Nephron (organoid): ENCODE measurements around the gene AMMECR1.

Experiments
- H3K27ac Mint-ChIP-seq, 3 experiments: 2 replicates each; pipeline ENCODE4 v1.8.0; 2020; ENCODE audit warnings: mixed read lengths in 3 of 3, mild to moderate bottlenecking in 2 of 3, moderate library complexity in 1 of 3
- H3K27me3 Mint-ChIP-seq: 2 replicates; pipeline ENCODE4 v1.8.0; 2021; ENCODE audit warnings: low read depth, mild to moderate bottlenecking, moderate library complexity, mixed read lengths
- H3K36me3 Mint-ChIP-seq: 2 replicates; pipeline ENCODE4 v1.8.0; 2020; ENCODE audit warnings: low read depth, mixed read lengths
- H3K4me1 Mint-ChIP-seq: 2 replicates; pipeline ENCODE4 v1.8.0; 2020; ENCODE audit warnings: mixed read lengths
- H3K4me3 Mint-ChIP-seq, 3 experiments: 2 replicates each; pipeline ENCODE4 v1.8.0; 2020; ENCODE audit warnings: mild to moderate bottlenecking in 3 of 3, mixed read lengths in 3 of 3, moderate library complexity in 2 of 3
- H3K9me3 Mint-ChIP-seq: 2 replicates; pipeline ENCODE4 v1.8.0; 2020; ENCODE audit warnings: mixed read lengths
- TF ChIP-seq, protein P1 (sequence below), 3 experiments: fragments of 200-600 bp; sonication (generic); IDR thresholded peaks; one replicate each; pipeline ENCODE4 v1.5.0; 2021; ENCODE audit warnings: antibody characterized with exemption in 3 of 3; ENCODE audit not compliant: unreplicated experiment in 3 of 3

The AMMECR1 gene

GRCh38 chrX:110310000-110310790, 7.7 kb downstream of the AMMECR1 start:
- TF ChIP-seq, protein P1, sequence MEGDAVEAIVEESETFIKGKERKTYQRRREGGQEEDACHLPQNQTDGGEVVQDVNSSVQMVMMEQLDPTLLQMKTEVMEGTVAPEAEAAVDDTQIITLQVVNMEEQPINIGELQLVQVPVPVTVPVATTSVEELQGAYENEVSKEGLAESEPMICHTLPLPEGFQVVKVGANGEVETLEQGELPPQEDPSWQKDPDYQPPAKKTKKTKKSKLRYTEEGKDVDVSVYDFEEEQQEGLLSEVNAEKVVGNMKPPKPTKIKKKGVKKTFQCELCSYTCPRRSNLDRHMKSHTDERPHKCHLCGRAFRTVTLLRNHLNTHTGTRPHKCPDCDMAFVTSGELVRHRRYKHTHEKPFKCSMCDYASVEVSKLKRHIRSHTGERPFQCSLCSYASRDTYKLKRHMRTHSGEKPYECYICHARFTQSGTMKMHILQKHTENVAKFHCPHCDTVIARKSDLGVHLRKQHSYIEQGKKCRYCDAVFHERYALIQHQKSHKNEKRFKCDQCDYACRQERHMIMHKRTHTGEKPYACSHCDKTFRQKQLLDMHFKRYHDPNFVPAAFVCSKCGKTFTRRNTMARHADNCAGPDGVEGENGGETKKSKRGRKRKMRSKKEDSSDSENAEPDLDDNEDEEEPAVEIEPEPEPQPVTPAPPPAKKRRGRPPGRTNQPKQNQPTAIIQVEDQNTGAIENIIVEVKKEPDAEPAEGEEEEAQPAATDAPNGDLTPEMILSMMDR (IDR thresholded peaks at IDR 0.05; ENCODE audit: unreplicated experiment in 3 of 3): no peak
- peaks cover 56% of the 10 kb centered on the region for H3K4me1 Mint-ChIP-seq
- peak overlapping the region; percentile 16 to 50 (median 28) for H3K4me3 Mint-ChIP-seq
- no peaks in the 10 kb centered on the region for H3K9me3 Mint-ChIP-seq
- no peaks in the 10 kb centered on the region for H3K27me3 Mint-ChIP-seq
- peak overlapping the region; percentile 83 to 98 (median 87) for H3K27ac Mint-ChIP-seq
- no peaks in the 10 kb centered on the region for H3K36me3 Mint-ChIP-seq

GRCh38 chrX:110308220-110308619, 9.7 kb downstream of the AMMECR1 start:
- TF ChIP-seq, protein P1 (IDR thresholded peaks at IDR 0.05; ENCODE audit: unreplicated experiment in 3 of 3): no peak
- no peaks in the 10 kb centered on the region for H3K27me3 Mint-ChIP-seq
- peak overlapping the region in 1 of 3 experiments; percentile 57 for H3K27ac Mint-ChIP-seq
- no peak overlapping the region for H3K4me3 Mint-ChIP-seq
- H3K36me3 Mint-ChIP-seq: peaks cover 3% of the 10 kb centered on the region
- peaks cover 44% of the 10 kb centered on the region for H3K4me1 Mint-ChIP-seq
- no peaks in the 10 kb centered on the region for H3K9me3 Mint-ChIP-seq

- peaks cover 4% of the 10 kb centered on the region for H3K9me3 Mint-ChIP-seq
- H3K4me1 Mint-ChIP-seq: peaks cover 11% of the 10 kb centered on the region
- H3K4me3 Mint-ChIP-seq: no peak overlapping the region
- H3K27me3 Mint-ChIP-seq: no peaks in the 10 kb centered on the region
- peaks cover 17% of the 10 kb centered on the region for H3K36me3 Mint-ChIP-seq
- TF ChIP-seq, protein P1 (IDR thresholded peaks at IDR 0.05; ENCODE audit: unreplicated experiment in 3 of 3): no peak
- peak overlapping the region in 1 of 3 experiments; percentile 0 for H3K27ac Mint-ChIP-seq
Observed at GRCh38 chrX:110304884-110305283, 13.0 kb downstream of the AMMECR1 start.

- TF ChIP-seq, protein P1 (IDR thresholded peaks at IDR 0.05; ENCODE audit: unreplicated experiment in 3 of 3): no peak
- H3K27ac Mint-ChIP-seq: peak overlapping the region in 1 of 3 experiments; percentile 0
- H3K9me3 Mint-ChIP-seq: peaks cover 4% of the 10 kb centered on the region
- H3K4me3 Mint-ChIP-seq: no peak overlapping the region
- no peaks in the 10 kb centered on the region for H3K27me3 Mint-ChIP-seq
- peaks cover 17% of the 10 kb centered on the region for H3K36me3 Mint-ChIP-seq
- peaks cover 6% of the 10 kb centered on the region for H3K4me1 Mint-ChIP-seq
Observed at GRCh38 chrX:110304371-110304770, 13.5 kb downstream of the AMMECR1 start.

- Mint-ChIP-seq H3K9me3 (peaks cover 4% of the 10 kb centered on the region), H3K27me3 (no peaks in the 10 kb centered on the region)
Observed at GRCh38 chrX:110302975-110303374, 14.9 kb downstream of the AMMECR1 start.

More at GRCh38 chrX:110302975-110303374, 14.9 kb downstream of the AMMECR1 start:
- Mint-ChIP-seq H3K4me1 (no peaks in the 10 kb centered on the region), H3K27ac (no peak overlapping the region), H3K36me3 (peaks cover 17% of the 10 kb centered on the region), H3K4me3 (no peak overlapping the region)
- TF ChIP-seq, protein P1 (IDR thresholded peaks at IDR 0.05; ENCODE audit: unreplicated experiment in 3 of 3): no peak
